ENCODE data around the gene CYP4Z1.
"Not testable (repeated sequence)": the region's sequence is repeated elsewhere in the genome, so short reads cannot be mapped to it uniquely, and the experiment has no call there.

The CYP4Z1 gene

DNA sequence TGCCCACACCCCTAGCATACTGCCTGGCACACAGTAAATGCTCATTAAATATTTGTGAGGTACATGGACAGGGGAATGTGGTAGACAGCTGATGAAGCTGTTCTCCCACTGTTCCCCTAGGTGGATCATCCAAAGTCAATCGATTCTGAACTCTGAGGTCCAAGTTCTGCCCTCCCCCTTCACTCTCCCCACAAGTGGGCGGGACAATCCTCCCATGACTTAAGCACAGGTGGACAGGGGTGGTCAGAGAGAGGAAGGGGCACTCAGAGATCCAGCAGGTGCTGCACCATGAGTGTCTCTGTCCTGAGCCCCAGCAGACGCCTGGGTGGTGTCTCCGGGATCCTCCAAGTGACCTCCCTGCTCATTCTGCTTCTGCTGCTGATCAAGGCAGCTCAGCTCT, 70.2 kb downstream of the CYP4Z1 start, which contains the start of gene CYP4A22:
TSS of gene CYP4A22 (plus strand) at position 244 of the 400 bp plus-strand sequence. CDS start at position 289, 45 bp downstream.
- DNase-seq (ENCODE audit: low read depth) = no peak
- TF ChIP-seq, protein P1, sequence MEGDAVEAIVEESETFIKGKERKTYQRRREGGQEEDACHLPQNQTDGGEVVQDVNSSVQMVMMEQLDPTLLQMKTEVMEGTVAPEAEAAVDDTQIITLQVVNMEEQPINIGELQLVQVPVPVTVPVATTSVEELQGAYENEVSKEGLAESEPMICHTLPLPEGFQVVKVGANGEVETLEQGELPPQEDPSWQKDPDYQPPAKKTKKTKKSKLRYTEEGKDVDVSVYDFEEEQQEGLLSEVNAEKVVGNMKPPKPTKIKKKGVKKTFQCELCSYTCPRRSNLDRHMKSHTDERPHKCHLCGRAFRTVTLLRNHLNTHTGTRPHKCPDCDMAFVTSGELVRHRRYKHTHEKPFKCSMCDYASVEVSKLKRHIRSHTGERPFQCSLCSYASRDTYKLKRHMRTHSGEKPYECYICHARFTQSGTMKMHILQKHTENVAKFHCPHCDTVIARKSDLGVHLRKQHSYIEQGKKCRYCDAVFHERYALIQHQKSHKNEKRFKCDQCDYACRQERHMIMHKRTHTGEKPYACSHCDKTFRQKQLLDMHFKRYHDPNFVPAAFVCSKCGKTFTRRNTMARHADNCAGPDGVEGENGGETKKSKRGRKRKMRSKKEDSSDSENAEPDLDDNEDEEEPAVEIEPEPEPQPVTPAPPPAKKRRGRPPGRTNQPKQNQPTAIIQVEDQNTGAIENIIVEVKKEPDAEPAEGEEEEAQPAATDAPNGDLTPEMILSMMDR (conservative IDR thresholded peaks at IDR 0.05; ENCODE audit: low read depth, low read length) = no peak
- H3K4me3 ChIP-seq (ENCODE audit: low read length) = no peak within 1 kb of the TSS

DNA sequence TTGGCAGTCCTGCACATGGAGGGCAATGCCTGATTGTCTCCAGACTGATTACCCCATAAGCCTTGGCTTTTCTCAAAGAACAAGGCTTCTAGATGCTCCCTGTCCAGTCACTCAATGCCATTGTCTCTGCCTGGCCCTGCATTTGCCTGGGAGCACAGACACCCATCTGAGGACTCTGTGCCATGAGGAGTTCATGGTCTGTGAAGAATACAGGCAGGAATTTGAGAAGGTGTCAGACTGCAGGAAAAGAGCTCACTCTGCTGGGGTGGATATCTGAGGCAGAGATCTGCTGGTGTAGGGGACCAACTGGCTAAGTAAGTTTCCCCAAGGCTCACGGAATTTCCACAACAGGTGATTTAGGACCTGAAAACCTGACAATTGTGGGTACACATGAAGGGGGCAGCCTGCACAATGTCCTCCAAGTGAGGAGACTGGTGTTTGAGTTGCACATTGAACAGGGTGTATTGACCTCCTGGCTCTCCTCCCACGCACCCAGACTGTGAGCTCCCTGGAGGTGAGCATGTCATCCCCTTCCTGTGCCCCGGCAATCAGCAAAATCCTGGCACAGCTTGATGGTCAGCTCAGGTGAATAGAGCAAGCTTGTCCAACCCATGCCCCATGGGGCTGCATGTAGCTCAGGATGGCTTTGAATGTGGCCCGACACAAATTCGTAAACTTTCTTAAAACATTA, 71.0 kb downstream of the CYP4Z1 start:
- TF ChIP-seq, protein P1 (conservative IDR thresholded peaks at IDR 0.05; ENCODE audit: low read depth, low read length) = no peak
- no peak for DNase-seq (ENCODE audit: low read depth)
- H3K4me3 ChIP-seq (ENCODE audit: low read length) = no peak overlapping the region

- DNase-seq (ENCODE audit: low read depth); H3K4me3 ChIP-seq (ENCODE audit: low read length): not testable (repeated sequence)
Measured at GRCh38 chr1:47140358-47140757, 73.3 kb downstream of the CYP4Z1 start.

DNA sequence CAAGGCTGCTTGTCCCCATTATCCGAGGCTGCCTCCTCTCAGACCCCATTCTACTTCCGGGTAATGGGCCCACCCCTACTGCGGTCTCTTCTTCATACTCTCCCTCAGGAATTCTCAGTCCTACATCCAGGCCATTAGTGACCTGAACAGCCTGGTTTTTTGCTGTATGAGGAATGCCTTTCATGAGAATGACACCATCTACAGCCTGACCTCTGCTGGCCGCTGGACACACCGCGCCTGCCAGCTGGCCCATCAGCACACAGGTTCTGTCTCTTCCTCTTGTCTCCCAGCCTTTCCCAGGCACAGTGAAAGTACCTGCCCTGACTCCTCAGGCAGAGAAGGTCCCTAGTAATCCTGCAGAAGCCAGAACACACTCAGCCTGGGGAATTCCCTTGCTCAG, 76.6 kb downstream of the CYP4Z1 start:
- DNase-seq (ENCODE audit: low read depth); H3K4me3 ChIP-seq (ENCODE audit: low read length): not testable (repeated sequence)
- TF ChIP-seq, protein P1 (conservative IDR thresholded peaks at IDR 0.05; ENCODE audit: low read depth, low read length) = peak; percentile 47

DNA sequence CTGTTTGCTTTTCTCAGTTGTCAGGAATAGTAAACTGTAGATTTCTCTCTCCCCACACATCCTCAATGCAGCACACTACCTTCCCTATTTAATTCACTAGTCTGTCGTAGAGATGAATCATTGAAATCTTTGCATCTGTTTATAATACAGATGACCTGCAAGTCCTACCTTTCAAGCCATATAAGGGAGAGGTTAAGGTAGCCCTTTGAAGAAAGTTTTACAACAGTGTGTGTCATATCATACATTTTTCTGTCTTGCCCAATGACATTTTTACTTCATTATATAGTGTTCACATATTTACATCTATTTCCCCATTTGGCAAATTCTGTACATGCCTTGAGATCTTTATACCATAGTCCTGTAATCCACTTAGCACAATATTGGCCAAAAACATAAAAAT, 79.5 kb downstream of the CYP4Z1 start:
- H3K4me3 ChIP-seq (ENCODE audit: low read length); DNase-seq (ENCODE audit: low read depth): not testable (repeated sequence)

GRCh38 chr1:47147047-47147785, 80.2 kb downstream of the CYP4Z1 start:
- no peak overlapping the region for H3K4me3 ChIP-seq (ENCODE audit: low read length)
- TF ChIP-seq, protein P1 (conservative IDR thresholded peaks at IDR 0.05; ENCODE audit: low read depth, low read length) = no peak
- DNase-seq (ENCODE audit: low read depth) = no peak

DNA sequence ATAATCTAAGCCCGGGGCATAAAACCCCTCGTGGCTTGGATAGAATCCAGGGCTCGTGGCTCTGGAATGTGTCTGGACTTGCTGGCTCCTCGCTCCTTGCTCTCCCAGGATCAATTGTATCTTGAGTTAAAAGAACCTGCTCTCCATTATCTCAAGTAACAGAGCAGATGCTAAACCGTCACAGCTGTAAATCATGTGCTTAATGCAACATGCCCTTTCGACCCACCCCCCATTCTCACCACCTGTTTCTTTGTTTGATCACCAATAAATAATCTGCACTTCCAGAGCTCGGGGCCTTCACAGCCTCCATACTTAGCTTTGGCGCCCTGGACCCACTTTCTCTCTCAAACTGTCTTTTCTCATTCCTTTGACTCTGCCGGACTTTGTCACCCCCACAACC, 82.1 kb downstream of the CYP4Z1 start:
- H3K4me3 ChIP-seq (ENCODE audit: low read length); DNase-seq (ENCODE audit: low read depth): not testable (repeated sequence)

GRCh38 chr1:47156457-47156856, 89.4 kb downstream of the CYP4Z1 start:
- H3K4me3 ChIP-seq (ENCODE audit: low read length); DNase-seq (ENCODE audit: low read depth): not testable (repeated sequence)

DNA sequence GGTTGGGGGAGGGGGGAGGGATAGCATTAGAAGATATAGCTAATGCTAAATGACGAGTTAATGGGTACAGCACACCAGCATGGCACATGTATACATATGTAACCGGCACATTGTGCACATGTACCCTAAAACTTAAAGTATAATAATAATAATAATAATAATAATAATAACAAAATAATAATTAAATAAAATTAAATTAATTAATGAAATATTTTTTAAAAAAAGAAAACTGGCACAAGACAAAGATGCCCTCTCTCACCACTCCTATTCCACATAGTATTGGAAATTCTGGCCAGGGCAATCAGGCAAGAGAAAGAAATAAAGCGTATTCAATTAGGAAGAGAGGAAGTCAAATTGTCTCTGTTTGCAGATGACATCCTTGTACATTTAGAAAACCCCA, 90.9 kb downstream of the CYP4Z1 start:
- H3K4me3 ChIP-seq (ENCODE audit: low read length); DNase-seq (ENCODE audit: low read depth): not testable (repeated sequence)

DNA sequence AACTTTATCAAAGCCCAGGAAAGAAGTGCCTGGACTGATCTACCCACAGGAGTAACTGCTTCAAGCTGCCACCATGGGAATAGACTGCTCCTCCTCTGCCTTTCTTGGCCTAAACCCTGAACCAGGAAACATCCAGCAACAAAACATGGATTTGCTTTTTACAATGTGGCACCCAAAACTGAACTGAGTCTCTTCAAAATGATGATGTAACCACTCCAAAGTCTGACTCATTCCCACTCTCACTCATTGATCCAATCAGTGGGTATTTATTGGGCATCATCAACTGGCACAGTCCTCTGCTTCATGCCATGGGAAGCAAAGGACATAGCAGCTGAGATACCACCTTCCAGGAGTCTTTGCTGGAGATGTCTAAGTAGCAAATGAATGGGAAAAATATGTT, 93.7 kb downstream of the CYP4Z1 start:
- DNase-seq (ENCODE audit: low read depth) = no peak
- H3K4me3 ChIP-seq (ENCODE audit: low read length) = no peak overlapping the region
- TF ChIP-seq, protein P1 (conservative IDR thresholded peaks at IDR 0.05; ENCODE audit: low read depth, low read length) = no peak
